NOMO-1 (cell line): Measurements from ENCODE around the gene THTPA.

Experiments
- DNase-seq, 2 experiments: peaks; one replicate each; lab custom pipeline; 2025; ENCODE audit not compliant: unreplicated experiment in 2 of 2; lab: John Stamatoyannopoulos, UW

THTPA gene

GRCh38 chr14:23550131-23550811 lies 5.8 kb upstream of the THTPA start:
- DNase-seq = no peak

GRCh38 chr14:23550812-23551265 lies 5.2 kb upstream of the THTPA start:
- no peak for DNase-seq

GRCh38 chr14:23551266-23552028 lies 4.6 kb upstream of the THTPA start, which contains the start of gene ZFHX2:
TSS of gene ZFHX2 (minus strand) at chr14:23551765. CDS start at chr14:23535325, 16,440 bp downstream.
- peak; percentile 53 to 57 for DNase-seq

- DNase-seq = no peak
Measured at GRCh38 chr14:23555533-23555881, 564 bp upstream of the THTPA start.

- peak; percentile 12 to 22 for DNase-seq
Measured at GRCh38 chr14:23556700-23557440, 799 bp downstream of the THTPA start.

GRCh38 chr14:23557521-23557920 lies 1.4 kb downstream of the THTPA start:
- DNase-seq = no peak

GRCh38 chr14:23557946-23558345 lies 1.9 kb downstream of the THTPA start:
- DNase-seq = no peak

- no peak for DNase-seq
Measured at GRCh38 chr14:23558346-23559009, 2.4 kb downstream of the THTPA start.

GRCh38 chr14:23559010-23559925 lies 3.2 kb downstream of the THTPA start:
- peak; percentile 32 to 37 for DNase-seq

- DNase-seq = no peak
Measured at GRCh38 chr14:23559926-23560520, 4.0 kb downstream of the THTPA start.

GRCh38 chr14:23561259-23561658 lies 5.2 kb downstream of the THTPA start:
- no peak for DNase-seq

GRCh38 chr14:23561873-23562821 lies 6.1 kb downstream of the THTPA start:
- DNase-seq = no peak

- peak; percentile 17 to 49 for DNase-seq
Measured at GRCh38 chr14:23562822-23563472, 6.9 kb downstream of the THTPA start.

GRCh38 chr14:23563473-23564180 lies 7.6 kb downstream of the THTPA start:
- no peak for DNase-seq

GRCh38 chr14:23564181-23564812 lies 8.2 kb downstream of the THTPA start:
- no peak for DNase-seq

GRCh38 chr14:23564876-23565275 lies 8.8 kb downstream of the THTPA start:
- DNase-seq = no peak

GRCh38 chr14:23565626-23566025 lies 9.6 kb downstream of the THTPA start:
- no peak for DNase-seq
